Prostate gland (tissue), 2 donors: ENCODE results near the gene USP9X. TPM values are rescaled to one million over a fixed set of nuclear protein-coding genes. Genes with fewer than 3 reads are reported as not detected.
"Not testable (repeated sequence)": the region's sequence is repeated elsewhere in the genome, so short reads cannot be mapped to it uniquely, and the experiment has no call there.

ENCODE experiments used
- DNase-seq: peaks from one replicate; pipeline ENCODE4 v3.0.0-alpha.2; 2019; ENCODE audit warnings: low spot score
- H3K27ac ChIP-seq, 2 donors: fragments of 200-600 bp; sonication (generic); 2 replicates each; pipeline ENCODE4 v1.5.1; 2017 to 2019
- H3K27me3 ChIP-seq: fragments of 200-600 bp; sonication (generic); replicated peaks from 2 replicates; pipeline ENCODE4 v1.5.1; 2019; ENCODE audit not compliant: insufficient read depth
- H3K36me3 ChIP-seq, 2 donors: fragments of 200-600 bp; sonication (generic); 1 replicate in 1 of 2; 2 replicates in 1 of 2; pipeline versions ENCODE4 v1.5.1 to v1.8.1; 2017 to 2019
- H3K4me1 ChIP-seq: fragments of 200-600 bp; sonication (generic); replicated peaks from 2 replicates; pipeline ENCODE4 v1.5.1; 2019
- H3K4me3 ChIP-seq, 2 donors: fragments of 200-600 bp; sonication (generic); 2 replicates each; pipeline ENCODE4 v1.5.1; 2017 to 2019
- H3K9me3 ChIP-seq: fragments of 200-600 bp; sonication (generic); 2 replicates; pipeline ENCODE4 v1.5.1; 2017
- POLR2A ChIP-seq: fragments of 450-650 bp; IDR thresholded peaks from one replicate; pipeline ENCODE4 v1.6.1; 2016; ENCODE audit warnings: antibody characterized with exemption, mild to moderate bottlenecking
- POLR2AphosphoS5 ChIP-seq: sonication (generic); formaldehyde crosslinking; IDR thresholded peaks from one replicate; pipeline ENCODE4 v1.6.1; 2017; ENCODE audit warnings: antibody characterized with exemption
- WGBS: methylation state at CpG from one replicate; pipeline ENCODE4 v1.1.5; 2018; 5-methylcytosine and 5-hydroxymethylcytosine counted together
- intact Hi-C: fragments of 100-400 bp; cut with DNase I; formaldehyde crosslinking; loops from one replicate; pipeline ENCODE4 v1.14.2; 2022
- total RNA-seq, 2 donors: library from RNA; depleted of rRNA; stranded (reverse); fragments of >200 nt; gene quantifications; one replicate each; pipeline ENCODE4 v1.1.0, GENCODE V29; 2016
- TF ChIP-seq, protein P1 (sequence below), 4 experiments: fragments of 200-600 bp in 2 of 4; fragments of 450-650 bp in 2 of 4; sonication (generic) in 2 of 4; IDR thresholded peaks; 1 replicate in 3 of 4; 2 replicates in 1 of 4; pipeline ENCODE4 v1.5.1; 2016 to 2019; ENCODE audit warnings: antibody characterized with exemption in 4 of 4, mild to moderate bottlenecking in 2 of 4, moderate library complexity in 2 of 4

The USP9X gene
- total RNA-seq, 2 donors from 2014 or later: 47.9 to 115 TPM

DNA sequence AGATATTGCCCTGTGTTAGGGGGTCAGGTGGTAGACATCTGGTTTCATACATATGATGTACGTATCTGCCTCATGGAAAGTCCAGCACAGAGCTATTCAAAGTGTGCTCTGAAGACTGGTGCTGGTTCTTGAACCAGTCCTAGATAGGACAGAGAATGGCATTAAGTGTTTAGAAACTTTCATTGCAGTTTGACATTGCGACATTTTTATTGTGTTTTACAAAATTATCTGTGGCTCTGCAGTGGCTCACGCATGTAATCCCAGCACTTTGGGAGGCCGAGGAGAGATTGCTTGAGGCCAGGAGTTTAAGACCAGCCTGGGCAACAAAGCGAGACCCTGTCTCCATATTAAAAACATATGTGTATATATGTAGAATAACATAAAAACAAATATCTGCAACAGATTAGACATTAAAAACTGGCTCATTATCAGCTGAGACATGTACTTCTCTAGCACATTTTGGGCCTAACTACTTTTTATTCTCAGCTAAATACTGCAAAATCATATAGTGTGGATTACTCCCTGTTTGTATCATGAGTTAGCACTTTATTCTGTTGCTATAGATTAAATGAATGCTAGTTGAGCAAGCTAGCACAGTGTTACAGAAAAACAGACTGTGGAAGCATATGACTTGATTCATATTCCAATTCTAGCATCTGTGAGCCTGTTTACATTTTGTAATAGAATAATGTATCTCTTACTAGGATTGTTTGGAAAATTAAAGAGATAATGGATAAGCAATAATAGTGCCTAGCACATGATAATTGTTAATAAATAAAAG is 57.1 kb downstream of the USP9X start:
- Histone ChIP-seq H3K4me3 (no peak overlapping the region), H3K4me1 (no peaks in the 10 kb centered on the region), H3K9me3 (no peaks in the 10 kb centered on the region), H3K36me3 (no peaks in the 10 kb centered on the region), H3K27ac (no peak overlapping the region), H3K27me3 (no peaks in the 10 kb centered on the region)
- 82% methylated on average over 5 of the region's 5 CpGs for WGBS
- TF ChIP-seq POLR2A: no peak
- no peak for TF ChIP-seq POLR2AphosphoS5
- TF ChIP-seq, protein P1, sequence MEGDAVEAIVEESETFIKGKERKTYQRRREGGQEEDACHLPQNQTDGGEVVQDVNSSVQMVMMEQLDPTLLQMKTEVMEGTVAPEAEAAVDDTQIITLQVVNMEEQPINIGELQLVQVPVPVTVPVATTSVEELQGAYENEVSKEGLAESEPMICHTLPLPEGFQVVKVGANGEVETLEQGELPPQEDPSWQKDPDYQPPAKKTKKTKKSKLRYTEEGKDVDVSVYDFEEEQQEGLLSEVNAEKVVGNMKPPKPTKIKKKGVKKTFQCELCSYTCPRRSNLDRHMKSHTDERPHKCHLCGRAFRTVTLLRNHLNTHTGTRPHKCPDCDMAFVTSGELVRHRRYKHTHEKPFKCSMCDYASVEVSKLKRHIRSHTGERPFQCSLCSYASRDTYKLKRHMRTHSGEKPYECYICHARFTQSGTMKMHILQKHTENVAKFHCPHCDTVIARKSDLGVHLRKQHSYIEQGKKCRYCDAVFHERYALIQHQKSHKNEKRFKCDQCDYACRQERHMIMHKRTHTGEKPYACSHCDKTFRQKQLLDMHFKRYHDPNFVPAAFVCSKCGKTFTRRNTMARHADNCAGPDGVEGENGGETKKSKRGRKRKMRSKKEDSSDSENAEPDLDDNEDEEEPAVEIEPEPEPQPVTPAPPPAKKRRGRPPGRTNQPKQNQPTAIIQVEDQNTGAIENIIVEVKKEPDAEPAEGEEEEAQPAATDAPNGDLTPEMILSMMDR (IDR thresholded peaks at IDR 0.05): no peak
- intact Hi-C loops: no loop called here
- no peak for DNase-seq

DNA sequence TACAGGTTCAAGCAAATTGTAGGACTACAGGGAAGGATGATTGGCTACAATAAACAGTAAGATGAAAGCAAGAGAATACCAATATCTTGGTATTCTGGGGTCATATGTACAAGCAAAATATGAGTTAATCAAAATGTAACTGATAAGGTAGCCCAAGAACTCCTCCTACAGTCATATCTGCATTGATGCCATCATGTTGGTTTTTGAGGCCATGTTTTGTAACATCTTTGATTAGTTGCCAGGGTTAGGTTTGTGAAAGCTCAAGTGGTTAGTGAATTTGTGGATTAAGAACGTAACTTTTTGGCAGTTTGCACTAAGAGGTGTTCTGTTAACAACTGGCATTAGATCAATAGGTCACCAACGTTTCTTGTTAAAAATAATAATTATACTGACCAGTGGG is 59.6 kb downstream of the USP9X start:
- Histone ChIP-seq H3K27me3 (no peaks in the 10 kb centered on the region), H3K9me3 (no peaks in the 10 kb centered on the region), H3K27ac (no peak overlapping the region), H3K4me3 (no peak overlapping the region), H3K4me1 (no peaks in the 10 kb centered on the region), H3K36me3 (no peaks in the 10 kb centered on the region)
- TF ChIP-seq, protein P1 (IDR thresholded peaks at IDR 0.05): no peak
- no peak for TF ChIP-seq POLR2AphosphoS5
- no peak for TF ChIP-seq POLR2A
- intact Hi-C loops: no loop called here
- DNase-seq: no peak
- whole genome bisulfite sequencing: 58% methylated on average over 2 of the region's 2 CpGs

DNA sequence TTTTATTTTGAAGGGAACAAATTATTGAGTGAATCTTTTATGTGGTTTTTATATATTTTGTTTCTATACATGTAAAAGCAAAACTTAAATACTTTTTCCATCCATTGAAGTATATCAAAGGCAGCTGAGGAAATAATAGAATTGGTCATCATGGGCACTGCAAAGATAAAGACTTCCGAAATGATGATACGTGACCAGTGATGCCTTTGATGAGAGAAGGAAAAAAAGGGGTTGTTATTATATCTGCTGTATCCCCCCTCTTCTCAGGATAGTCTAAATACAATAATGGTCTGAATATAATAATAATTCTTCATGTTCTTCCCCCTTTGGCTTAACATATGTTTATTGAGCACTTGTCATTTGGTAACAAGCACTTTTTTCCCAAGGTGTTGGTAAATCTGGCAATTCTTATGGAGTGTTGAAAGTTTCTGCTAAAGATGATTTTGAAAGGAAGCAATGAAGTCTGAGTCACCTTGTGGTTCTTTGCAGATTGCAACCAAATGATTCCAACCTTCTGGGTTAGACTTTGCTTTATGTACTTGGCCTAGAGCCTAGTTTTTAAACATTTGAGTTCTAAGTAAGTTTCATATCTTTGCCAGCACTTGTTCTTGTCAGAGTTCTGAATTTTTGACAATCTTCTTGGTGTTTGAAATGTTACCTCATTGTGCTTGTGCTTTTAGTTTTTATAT is 60.8 kb downstream of the USP9X start:
- no peak for DNase-seq
- 96% methylated on average over 2 of the region's 2 CpGs for WGBS
- Histone ChIP-seq H3K36me3 (no peaks in the 10 kb centered on the region), H3K9me3 (no peaks in the 10 kb centered on the region), H3K27ac (no peak overlapping the region), H3K27me3 (no peaks in the 10 kb centered on the region), H3K4me1 (no peaks in the 10 kb centered on the region), H3K4me3 (no peak overlapping the region)
- intact Hi-C loops: no loop called here
- TF ChIP-seq POLR2A (no peak), POLR2AphosphoS5 (no peak)
- TF ChIP-seq, protein P1 (IDR thresholded peaks at IDR 0.05): no peak

DNA sequence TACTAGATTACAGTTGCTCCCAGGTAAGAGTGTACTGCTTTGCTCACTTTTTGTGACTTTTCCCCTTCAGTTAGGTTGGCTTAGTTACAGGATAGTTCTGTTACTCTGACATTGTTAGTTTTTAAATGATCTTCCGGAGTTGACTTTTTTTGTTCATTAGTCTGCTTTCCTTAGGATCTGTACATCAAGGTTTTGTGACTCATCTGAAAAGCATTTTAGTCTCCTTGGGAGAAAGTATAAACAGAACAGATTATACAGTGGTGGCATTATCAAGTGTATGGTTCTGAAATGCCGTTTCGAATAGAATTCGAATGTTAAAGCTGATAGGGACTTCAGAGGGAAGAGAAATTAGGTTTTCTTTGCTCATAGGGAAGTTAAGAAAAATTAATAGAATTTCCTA is 63.3 kb downstream of the USP9X start:
- intact Hi-C loops: no loop called here
- no peak for TF ChIP-seq POLR2A
- TF ChIP-seq, protein P1 (IDR thresholded peaks at IDR 0.05): no peak
- no peak for TF ChIP-seq POLR2AphosphoS5
- Histone ChIP-seq H3K9me3 (no peaks in the 10 kb centered on the region), H3K27me3 (no peaks in the 10 kb centered on the region), H3K4me1 (no peaks in the 10 kb centered on the region), H3K36me3 (no peaks in the 10 kb centered on the region), H3K4me3 (no peak overlapping the region), H3K27ac (no peak overlapping the region)
- no peak for DNase-seq
- WGBS: 76% methylated on average over 4 of the region's 4 CpGs

DNA sequence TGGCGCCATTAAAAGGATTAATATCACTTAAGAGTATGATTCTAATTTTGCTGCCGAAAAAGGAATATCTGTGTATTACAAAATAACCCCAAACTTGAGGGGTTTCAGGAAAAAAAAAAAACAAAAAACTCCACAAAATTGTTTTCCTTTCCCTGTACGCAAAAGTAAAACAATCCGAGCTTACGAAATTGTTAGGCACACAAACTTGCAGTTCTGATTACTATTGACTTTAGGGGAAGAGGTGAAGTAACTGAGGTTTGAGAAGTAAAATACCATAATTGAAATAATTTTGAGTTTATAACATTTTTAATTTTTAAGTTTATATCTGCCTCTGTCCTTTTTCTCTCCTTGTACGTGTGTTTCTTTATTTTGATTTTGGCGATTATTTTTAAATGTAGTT is 64.8 kb downstream of the USP9X start:
- Histone ChIP-seq H3K4me1 (no peaks in the 10 kb centered on the region), H3K27ac (no peak overlapping the region), H3K27me3 (no peaks in the 10 kb centered on the region), H3K4me3 (no peak overlapping the region), H3K9me3 (no peaks in the 10 kb centered on the region), H3K36me3 (no peaks in the 10 kb centered on the region)
- no peak for TF ChIP-seq POLR2A
- WGBS: 78% methylated on average over 7 of the region's 7 CpGs
- no peak for DNase-seq
- intact Hi-C loops: no loop called here

DNA sequence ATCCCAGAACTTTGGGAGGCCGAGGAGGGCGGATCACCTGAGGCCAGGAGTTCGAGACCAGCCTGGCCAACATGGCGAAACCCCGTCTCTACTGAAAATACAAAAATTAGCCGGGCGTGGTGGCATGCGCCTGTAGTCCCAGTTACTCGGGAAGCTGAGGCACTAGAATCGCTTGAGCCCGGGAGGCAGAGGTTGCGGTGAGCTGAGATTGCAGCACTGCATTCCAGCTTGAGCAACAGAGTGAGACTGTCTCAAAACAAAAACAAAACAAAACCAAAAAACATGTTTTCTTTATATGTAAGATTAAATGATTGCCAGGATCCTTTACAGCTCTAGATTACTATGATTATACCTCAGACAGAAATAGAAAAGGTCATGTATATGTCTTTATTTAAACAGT is 66.5 kb downstream of the USP9X start:
- H3K4me1 ChIP-seq, H3K27me3 ChIP-seq, intact Hi-C loops, H3K36me3 ChIP-seq, H3K27ac ChIP-seq, DNase-seq, H3K9me3 ChIP-seq, H3K4me3 ChIP-seq: not testable (repeated sequence)
- WGBS: 98% methylated on average over 12 of the region's 12 CpGs
